OCI-LY1 (cell line): Measurements from ENCODE around the gene OCIAD1.
A peak's percentile ranks its signal among the peaks of the same experiment; 100 is the strongest.

Experiments used
- H2AFZ ChIP-seq: fragments of 200-600 bp; sonication (generic), shearing (Covaris generic); 2 replicates; pipeline ENCODE4 v1.6.0; 2014; ENCODE audit warnings: antibody characterized with exemption, mild to moderate bottlenecking, low read length
- H3F3A ChIP-seq: fragments of 200-600 bp; sonication (generic), shearing (Covaris generic); 2 replicates; pipeline ENCODE4 v1.6.0; 2014; ENCODE audit warnings: mild to moderate bottlenecking, antibody characterized with exemption, low read length, moderate library complexity; ENCODE audit not compliant: insufficient read depth
- H3K27ac ChIP-seq: fragments of 200-600 bp; sonication (generic); 2 replicates; pipeline ENCODE4 v1.5.1; 2014; ENCODE audit warnings: low read length, mixed run types, mild to moderate bottlenecking, low read depth; ENCODE audit not compliant: poor library complexity, severe bottlenecking
- H3K27me3 ChIP-seq: fragments of 200-600 bp; sonication (generic); 2 replicates; pipeline ENCODE4 v1.6.0; 2014; ENCODE audit warnings: antibody characterized with exemption, mild to moderate bottlenecking, low read length, moderate library complexity; ENCODE audit not compliant: insufficient read depth
- H3K36me3 ChIP-seq: fragments of 200-600 bp; sonication (generic); 2 replicates; pipeline ENCODE4 v1.6.1; 2014; ENCODE audit warnings: mild to moderate bottlenecking, antibody characterized with exemption, low read length, moderate library complexity, mixed read lengths; ENCODE audit not compliant: insufficient read depth
- H3K4me1 ChIP-seq: fragments of 200-600 bp; sonication (generic); 2 replicates; pipeline ENCODE4 v1.5.1; 2014; ENCODE audit warnings: mild to moderate bottlenecking, low read length, moderate library complexity; ENCODE audit not compliant: insufficient read depth, severe bottlenecking
- H3K4me2 ChIP-seq: fragments of 200-600 bp; sonication (generic), shearing (Covaris generic); 2 replicates; pipeline ENCODE4 v1.6.1; 2014; ENCODE audit warnings: low read length
- H3K4me3 ChIP-seq: fragments of 200-600 bp; sonication (generic); 2 replicates; pipeline ENCODE4 v1.5.1; 2014; ENCODE audit warnings: low read length, low read depth, mild to moderate bottlenecking, mixed read lengths; ENCODE audit not compliant: poor library complexity, severe bottlenecking
- H3K79me2 ChIP-seq: fragments of 200-600 bp; shearing (Covaris generic); 2 replicates; pipeline ENCODE4 v1.6.1; 2016; ENCODE audit warnings: mixed run types, low read length, mixed read lengths; ENCODE audit not compliant: insufficient read depth
- H3K9ac ChIP-seq: fragments of 200-600 bp; sonication (generic), shearing (Covaris generic); 2 replicates; pipeline ENCODE4 v1.6.1; 2014; ENCODE audit warnings: mild to moderate bottlenecking, low read length, mixed read lengths
- H3K9me2 ChIP-seq: fragments of 200-600 bp; sonication (generic), shearing (Covaris generic); 2 replicates; pipeline ENCODE4 v1.6.1; 2014; ENCODE audit warnings: low read depth, mild to moderate bottlenecking, low read length, mixed read lengths
- H3K9me3 ChIP-seq: fragments of 200-600 bp; shearing (Covaris generic); 2 replicates; pipeline ENCODE4 v1.6.1; 2014; ENCODE audit warnings: low read length, mixed read lengths
- H4K20me1 ChIP-seq: fragments of 200-600 bp; sonication (generic), shearing (Covaris generic); 2 replicates; pipeline ENCODE4 v1.6.0; 2016; ENCODE audit warnings: mild to moderate bottlenecking, low read length; ENCODE audit not compliant: insufficient read depth
- EZH2 ChIP-seq: fragments of 200-600 bp; sonication (generic), shearing (Covaris generic); IDR thresholded peaks from 2 replicates; pipeline ENCODE4 v1.8.0; 2017; ENCODE audit warnings: borderline replicate concordance, mixed run types, mild to moderate bottlenecking, antibody characterized with exemption, low read length, moderate library complexity, mixed read lengths
- TF ChIP-seq, protein P1 (sequence below): fragments of 200-600 bp; sonication (generic), shearing (Covaris generic); IDR thresholded peaks from 2 replicates; pipeline ENCODE4 v1.5.1; 2017; ENCODE audit warnings: mild to moderate bottlenecking, antibody characterized with exemption, low read length, moderate library complexity, mixed read lengths

Gene OCIAD1

DNA sequence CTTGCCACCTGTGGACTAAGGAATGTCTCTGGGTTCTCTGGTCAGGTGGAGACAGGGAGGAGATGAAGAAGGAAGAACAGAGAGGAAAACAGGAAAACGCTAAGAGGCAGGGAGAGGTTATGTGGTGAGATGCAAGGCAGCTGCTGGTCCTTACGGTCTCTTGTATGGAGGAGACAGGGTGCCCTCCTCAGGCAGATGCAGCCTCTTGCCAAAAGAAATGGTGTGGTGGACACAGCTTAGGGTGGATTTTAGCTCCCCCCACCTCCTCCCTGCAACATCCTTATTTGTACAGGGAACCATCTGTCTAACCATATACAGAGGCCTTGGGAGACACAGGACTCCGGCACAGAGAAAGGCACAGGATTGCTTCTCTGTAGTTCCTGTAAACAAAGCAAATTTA is 66.0 kb downstream of the OCIAD1 start:
- peaks cover 74% of the 10 kb centered on the region for H3K36me3 ChIP-seq
- no peak overlapping the region for H2AFZ ChIP-seq
- no peaks in the 10 kb centered on the region for H3F3A ChIP-seq
- no peak for TF ChIP-seq EZH2
- TF ChIP-seq, protein P1, sequence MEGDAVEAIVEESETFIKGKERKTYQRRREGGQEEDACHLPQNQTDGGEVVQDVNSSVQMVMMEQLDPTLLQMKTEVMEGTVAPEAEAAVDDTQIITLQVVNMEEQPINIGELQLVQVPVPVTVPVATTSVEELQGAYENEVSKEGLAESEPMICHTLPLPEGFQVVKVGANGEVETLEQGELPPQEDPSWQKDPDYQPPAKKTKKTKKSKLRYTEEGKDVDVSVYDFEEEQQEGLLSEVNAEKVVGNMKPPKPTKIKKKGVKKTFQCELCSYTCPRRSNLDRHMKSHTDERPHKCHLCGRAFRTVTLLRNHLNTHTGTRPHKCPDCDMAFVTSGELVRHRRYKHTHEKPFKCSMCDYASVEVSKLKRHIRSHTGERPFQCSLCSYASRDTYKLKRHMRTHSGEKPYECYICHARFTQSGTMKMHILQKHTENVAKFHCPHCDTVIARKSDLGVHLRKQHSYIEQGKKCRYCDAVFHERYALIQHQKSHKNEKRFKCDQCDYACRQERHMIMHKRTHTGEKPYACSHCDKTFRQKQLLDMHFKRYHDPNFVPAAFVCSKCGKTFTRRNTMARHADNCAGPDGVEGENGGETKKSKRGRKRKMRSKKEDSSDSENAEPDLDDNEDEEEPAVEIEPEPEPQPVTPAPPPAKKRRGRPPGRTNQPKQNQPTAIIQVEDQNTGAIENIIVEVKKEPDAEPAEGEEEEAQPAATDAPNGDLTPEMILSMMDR = no peak
- H3K27me3 ChIP-seq = no peaks in the 10 kb centered on the region
- H3K9ac ChIP-seq = no peak overlapping the region
- peaks cover 19% of the 10 kb centered on the region for H3K4me1 ChIP-seq
- no peaks in the 10 kb centered on the region for H4K20me1 ChIP-seq
- H3K4me2 ChIP-seq = no peak overlapping the region
- no peaks in the 10 kb centered on the region for H3K79me2 ChIP-seq
- no peak overlapping the region for H3K27ac ChIP-seq
- no peaks in the 10 kb centered on the region for H3K9me3 ChIP-seq
- H3K4me3 ChIP-seq = no peak overlapping the region
- no peaks in the 10 kb centered on the region for H3K9me2 ChIP-seq

DNA sequence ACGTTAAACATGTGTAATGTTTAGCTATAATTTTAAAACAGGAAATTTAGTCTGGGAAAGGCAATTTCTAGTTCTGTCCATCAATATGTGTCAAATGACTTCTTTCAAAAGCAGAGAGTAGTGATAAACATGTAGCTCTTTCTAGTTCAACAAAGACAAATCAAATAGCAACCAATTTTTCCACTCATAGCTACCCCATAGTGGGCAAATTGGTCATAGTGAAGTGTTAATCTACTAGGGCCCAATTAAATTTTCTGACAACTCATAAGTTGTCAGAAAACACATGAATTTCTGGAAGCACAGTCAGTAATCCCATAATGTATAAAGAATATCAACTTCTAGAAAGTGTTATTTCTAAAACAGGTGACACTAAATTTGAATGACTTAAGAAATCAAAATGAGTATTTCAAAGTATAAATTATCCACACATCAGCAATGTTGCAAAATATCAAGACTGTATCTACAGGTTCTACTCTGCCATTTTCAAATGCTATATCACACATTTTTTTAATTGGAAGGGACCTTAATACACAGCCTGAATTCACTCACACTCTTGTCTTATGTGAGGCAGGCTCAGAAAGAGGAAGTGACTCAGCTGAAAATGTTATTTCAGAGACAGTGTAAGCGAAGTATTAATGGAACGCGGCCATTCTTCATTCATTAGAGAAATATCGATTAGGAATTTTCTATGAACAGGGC is 68.0 kb downstream of the OCIAD1 start:
- peaks cover 70% of the 10 kb centered on the region for H3K36me3 ChIP-seq
- TF ChIP-seq, protein P1 = no peak
- TF ChIP-seq EZH2 = no peak
- H3K9ac ChIP-seq = peak overlapping the region; percentile 38

DNA sequence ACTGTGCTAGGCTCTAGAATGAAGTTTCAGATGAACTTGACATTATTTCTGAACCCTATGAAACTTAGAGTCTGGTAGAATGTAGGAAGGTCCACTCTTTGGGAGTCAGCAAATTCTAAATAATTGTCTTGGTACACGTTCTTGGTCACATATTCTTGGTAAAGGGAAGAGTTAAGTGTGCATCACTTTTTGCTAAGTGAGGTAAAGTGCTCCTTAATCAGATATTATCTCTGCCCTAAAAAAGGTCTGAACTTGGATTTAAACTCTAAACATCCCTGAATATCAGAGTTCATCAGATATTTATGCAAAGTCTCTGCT is 68.5 kb downstream of the OCIAD1 start:
- H3K36me3 ChIP-seq = peaks cover 75% of the 10 kb centered on the region
- H3K4me2 ChIP-seq = peak overlapping the region; percentile 60
- peak overlapping the region; percentile 23; the same call in 1 of the 2 replicates for H2AFZ ChIP-seq

More for the DNA sequence above, 68.0 kb downstream of the OCIAD1 start:
- Histone ChIP-seq H3K79me2 (no peaks in the 10 kb centered on the region), H3K27me3 (no peaks in the 10 kb centered on the region), H3K27ac (peak overlapping the region; percentile 48), H2AFZ (no peak overlapping the region; the same call in 1 of the 2 replicates), H3K4me3 (peak overlapping the region; percentile 30), H4K20me1 (no peaks in the 10 kb centered on the region), H3K9me3 (no peaks in the 10 kb centered on the region), H3K4me1 (peaks cover 19% of the 10 kb centered on the region), H3K9me2 (no peaks in the 10 kb centered on the region), H3K4me2 (peak overlapping the region; percentile 60), H3F3A (no peaks in the 10 kb centered on the region)

More for the DNA sequence above, 68.5 kb downstream of the OCIAD1 start:
- H4K20me1 ChIP-seq = no peaks in the 10 kb centered on the region
- H3K4me3 ChIP-seq = peak overlapping the region; percentile 30
- H3K9me3 ChIP-seq = no peaks in the 10 kb centered on the region
- no peaks in the 10 kb centered on the region for H3F3A ChIP-seq
- H3K9ac ChIP-seq = peak overlapping the region; percentile 38
- H3K79me2 ChIP-seq = no peaks in the 10 kb centered on the region
- H3K27ac ChIP-seq = peak overlapping the region; percentile 48
- no peaks in the 10 kb centered on the region for H3K27me3 ChIP-seq
- TF ChIP-seq, protein P1 = no peak
- TF ChIP-seq EZH2 = no peak
- no peaks in the 10 kb centered on the region for H3K9me2 ChIP-seq
- H3K4me1 ChIP-seq = peaks cover 19% of the 10 kb centered on the region
